H1 (cell line): Measurements from ENCODE around the gene ESYT2. TPM values are rescaled to one million over a fixed set of nuclear protein-coding genes. Genes with fewer than 3 reads are reported as not detected.

Source experiments
- CTCF ChIA-PET: fragments of 300-600 bp; sonication (Branson Sonifier 250); formaldehyde crosslinking; loops from one replicate; lab custom pipeline; 2021; ENCODE audit not compliant: partially characterized antibody; lab: Charles Lee
- POLR2A ChIA-PET: fragments of 300-600 bp; sonication (Branson Sonifier 250); formaldehyde crosslinking; loops from one replicate; lab custom pipeline; 2021; ENCODE audit warnings: inconsistent platforms; ENCODE audit not compliant: partially characterized antibody; lab: Charles Lee
- DNase-seq, 2 experiments: peaks; one replicate each; pipeline versions ENCODE4 v3.0.0 to v3.0.0-alpha.2; 2010 to 2022; ENCODE audit warnings: low spot score in 2 of 2, low read depth in 1 of 2, mixed read lengths in 1 of 2
- FAIRE-seq: peaks from 2 replicates; lab custom pipeline; 2011; peaks lifted over from hg19 to GRCh38; lab: Jason Lieb, UNC
- H2AFZ ChIP-seq: 2 replicates; pipeline ENCODE4 v1.8.1; 2012; ENCODE audit warnings: low read length, inconsistent platforms
- H2AK5ac ChIP-seq: 2 replicates; pipeline ENCODE4 v1.6.1; 2013; ENCODE audit warnings: low read depth, low read length
- H2BK120ac ChIP-seq: replicated peaks from 2 replicates; pipeline ENCODE3; 2013; ENCODE audit warnings: low read depth, low read length, inconsistent platforms
- H2BK12ac ChIP-seq: 2 replicates; pipeline ENCODE4 v1.6.1; 2013; ENCODE audit warnings: low read depth, low read length
- H2BK15ac ChIP-seq: 2 replicates; pipeline ENCODE4 v1.6.1; 2013; ENCODE audit warnings: low read length
- H2BK20ac ChIP-seq: 2 replicates; pipeline ENCODE4 v1.6.1; 2013; ENCODE audit warnings: low read length
- H2BK5ac ChIP-seq: 2 replicates; pipeline ENCODE4 v1.6.1; 2013; ENCODE audit warnings: low read depth, low read length
- H3K14ac ChIP-seq: 2 replicates; pipeline ENCODE4 v1.6.1; 2013; ENCODE audit warnings: inconsistent platforms; ENCODE audit not compliant: insufficient read length
- H3K18ac ChIP-seq: 2 replicates; pipeline ENCODE4 v1.6.1; 2013; ENCODE audit warnings: low read length; ENCODE audit errors: extremely low read depth
- H3K23ac ChIP-seq: 2 replicates; pipeline ENCODE4 v1.6.1; 2013; ENCODE audit warnings: inconsistent platforms; ENCODE audit not compliant: insufficient read length
- H3K23me2 ChIP-seq: 2 replicates; pipeline ENCODE4 v1.6.1; 2013; ENCODE audit warnings: low read depth, low read length
- H3K27ac ChIP-seq: 2 replicates; pipeline ENCODE4 v1.6.1; 2011; ENCODE audit warnings: low read depth, low read length, inconsistent platforms
- H3K27me3 ChIP-seq, 4 experiments: replicated peaks in 1 of 4; 1 replicate in 1 of 4; 2 replicates in 3 of 4; pipeline versions ENCODE4 v1.6.1 to v1.8.1; 2011 to 2013; ENCODE audit warnings: low read length in 3 of 4, mild to moderate bottlenecking in 3 of 4, inconsistent platforms in 2 of 4, mixed read lengths in 2 of 4, moderate library complexity in 1 of 4; ENCODE audit not compliant: control insufficient read depth in 3 of 4, insufficient read depth in 3 of 4; ENCODE audit errors: extremely low read depth in 1 of 4
- H3K36me3 ChIP-seq, 4 experiments: 2 replicates each; pipeline versions ENCODE4 v1.6.1 to v1.8.1; 2011 to 2013; ENCODE audit warnings: mild to moderate bottlenecking in 4 of 4, low read length in 3 of 4, moderate library complexity in 2 of 4, control low read depth in 1 of 4, inconsistent platforms in 1 of 4; ENCODE audit not compliant: insufficient read depth in 4 of 4, control insufficient read depth in 2 of 4
- H3K4ac ChIP-seq: replicated peaks from 2 replicates; pipeline ENCODE3; 2013; ENCODE audit warnings: low read length, low read depth, mixed read lengths, inconsistent platforms; ENCODE audit not compliant: insufficient read length
- H3K4me1 ChIP-seq, 4 experiments: replicated peaks in 1 of 4; 1 replicate in 1 of 4; 2 replicates in 3 of 4; pipeline versions ENCODE4 v1.6.1 to v1.8.1; 2011 to 2013; ENCODE audit warnings: low read length in 3 of 4, inconsistent platforms in 2 of 4, mixed read lengths in 1 of 4; ENCODE audit not compliant: insufficient read depth in 4 of 4, control insufficient read depth in 3 of 4
- H3K4me2 ChIP-seq, 2 experiments: 2 replicates each; pipeline versions ENCODE4 v1.6.1 to v1.8.1; 2011 to 2013; ENCODE audit warnings: low read depth in 2 of 2, low read length in 2 of 2, control low read depth in 1 of 2, inconsistent platforms in 1 of 2, mild to moderate bottlenecking in 1 of 2; ENCODE audit not compliant: insufficient read depth in 1 of 2
- H3K4me3 ChIP-seq, 4 experiments: fragments of 200-600, 300-600 bp in 1 of 4; sonication (generic), shearing (Covaris generic), sonication (Bioruptor Twin) in 1 of 4; 2 replicates each; pipeline versions ENCODE4 v1.5.1 to v1.8.1; 2011 to 2016; ENCODE audit warnings: low read length in 4 of 4, low read depth in 3 of 4, control low read depth in 2 of 4, inconsistent platforms in 2 of 4, mild to moderate bottlenecking in 2 of 4, mixed read lengths in 1 of 4, moderate library complexity in 1 of 4; ENCODE audit not compliant: insufficient read depth in 2 of 4; ENCODE audit errors: extremely low read depth in 1 of 4
- H3K56ac ChIP-seq: replicated peaks from 2 replicates; pipeline ENCODE3; 2013; ENCODE audit warnings: low read depth, mild to moderate bottlenecking, mixed read lengths, low read length, inconsistent platforms; ENCODE audit not compliant: insufficient read length
- H3K79me1 ChIP-seq: 2 replicates; pipeline ENCODE4 v1.6.1; 2013; ENCODE audit warnings: low read depth, low read length, control low read depth
- H3K79me2 ChIP-seq, 2 experiments: 2 replicates each; pipeline versions ENCODE4 v1.6.1 to v1.8.1; 2012 to 2013; ENCODE audit warnings: low read length in 2 of 2, mild to moderate bottlenecking in 2 of 2, inconsistent platforms in 1 of 2; ENCODE audit not compliant: insufficient read depth in 2 of 2, control insufficient read depth in 1 of 2
- H3K9ac ChIP-seq, 4 experiments: replicated peaks in 1 of 4; 1 replicate in 1 of 4; 2 replicates in 3 of 4; pipeline versions ENCODE4 v1.6.1 to v1.8.1; 2011 to 2013; ENCODE audit warnings: low read depth in 3 of 4, low read length in 3 of 4, control low read depth in 2 of 4, mild to moderate bottlenecking in 2 of 4, moderate library complexity in 2 of 4, inconsistent platforms in 1 of 4; ENCODE audit errors: extremely low read depth in 1 of 4
- H3K9me3 ChIP-seq, 2 experiments: 2 replicates each; pipeline versions ENCODE4 v1.6.1 to v1.8.1; 2012 to 2013; ENCODE audit warnings: mild to moderate bottlenecking in 2 of 2, moderate library complexity in 2 of 2, control low read depth in 1 of 2, inconsistent platforms in 1 of 2, low read depth in 1 of 2, low read length in 1 of 2, mixed read lengths in 1 of 2; ENCODE audit not compliant: insufficient read depth in 2 of 2
- H4K20me1 ChIP-seq, 2 experiments: replicated peaks in 1 of 2; 2 replicates each; pipeline versions ENCODE3 to v1.8.1; 2011 to 2013; ENCODE audit warnings: inconsistent platforms in 2 of 2, low read length in 2 of 2, mild to moderate bottlenecking in 1 of 2; ENCODE audit not compliant: insufficient read depth in 2 of 2, control insufficient read depth in 1 of 2
- H4K5ac ChIP-seq: 2 replicates; pipeline ENCODE4 v1.6.1; 2013; ENCODE audit warnings: low read length, low read depth, mixed read lengths, inconsistent platforms; ENCODE audit not compliant: insufficient read length
- H4K8ac ChIP-seq: 2 replicates; pipeline ENCODE4 v1.8.0; 2013; ENCODE audit warnings: mild to moderate bottlenecking, moderate library complexity, low read length, inconsistent platforms; ENCODE audit not compliant: insufficient read depth; ENCODE audit errors: extremely low read depth
- H4K91ac ChIP-seq: replicated peaks from 2 replicates; pipeline ENCODE3; 2013; ENCODE audit warnings: low read length, mixed read lengths, inconsistent platforms; ENCODE audit not compliant: insufficient read length
- CBX8 ChIP-seq: fragments of 300-800, 300-1000 bp; sonication (generic); IDR thresholded peaks from 2 replicates; pipeline ENCODE4 v1.7.1; 2016; ENCODE audit warnings: low read depth, low read length, borderline replicate concordance
- HDAC2 ChIP-seq, 2 experiments: fragments of 300-600 bp in 1 of 2; sonication (generic) in 1 of 2; IDR thresholded peaks; 2 replicates each; pipeline ENCODE4 v1.6.1; 2011 to 2012; ENCODE audit warnings: low read depth in 2 of 2, low read length in 2 of 2, mild to moderate bottlenecking in 2 of 2, moderate library complexity in 2 of 2, borderline replicate concordance in 1 of 2, inconsistent platforms in 1 of 2
- KDM1A ChIP-seq: fragments of 200-600, 300-600 bp; sonication (generic); IDR thresholded peaks from 2 replicates; pipeline ENCODE4 v1.7.1; 2016; ENCODE audit warnings: mild to moderate bottlenecking, low read length, borderline replicate concordance
- RBBP5 ChIP-seq: IDR thresholded peaks from 2 replicates; pipeline ENCODE4 v1.7.1; 2012; ENCODE audit warnings: low read depth, mild to moderate bottlenecking, inconsistent platforms, low read length, moderate library complexity, borderline replicate concordance
- SIN3A ChIP-seq, 2 experiments: IDR thresholded peaks in 1 of 2; conservative IDR thresholded peaks in 1 of 2; 2 replicates each; pipeline ENCODE4 v1.6.1; 2011 to 2012; ENCODE audit warnings: low read length in 2 of 2, improper control_type of control experiment in 1 of 2, low read depth in 1 of 2, mild to moderate bottlenecking in 1 of 2
- SRF ChIP-seq: IDR thresholded peaks from 2 replicates; pipeline ENCODE4 v1.6.1; 2011; ENCODE audit warnings: mild to moderate bottlenecking, low read depth, low read length, moderate library complexity
- TBP ChIP-seq: IDR thresholded peaks from 2 replicates; pipeline ENCODE4 v1.6.1; 2011; ENCODE audit warnings: low read depth, low read length, improper control_type of control experiment
- TEAD4 ChIP-seq: IDR thresholded peaks from 2 replicates; pipeline ENCODE4 v1.6.1; 2012; ENCODE audit warnings: low read depth, low read length, inconsistent platforms, mixed read lengths
- WGBS, 2 experiments: shearing (Covaris generic) in 1 of 2; methylation state at CpG; one replicate each; pipeline versions ENCODE4 v1.1.6 to v1.1.7; 2013 to 2015; ENCODE audit warnings: low lambda C conversion rate in 2 of 2, mixed read lengths in 2 of 2, inconsistent platforms in 1 of 2, low coverage in 1 of 2, missing lambda C conversion rate in 1 of 2; ENCODE audit not compliant: insufficient replicate concordance in 2 of 2, insufficient coverage in 1 of 2, insufficient read length in 1 of 2; ENCODE audit errors: extremely low coverage in 1 of 2, missing lambda C conversion rate in 1 of 2; 5-methylcytosine and 5-hydroxymethylcytosine counted together
- polyA plus RNA-seq, 7 experiments: library from polyadenylated mRNA; depleted of rRNA in 3 of 7; stranded (reverse) in 5 of 7; unstranded in 2 of 7; fragments of >200 nt in 5 of 7; fragments of 200-250 nt in 2 of 7; gene quantifications; 1 replicate in 5 of 7; 2 replicates in 1 of 7; 4 replicates in 1 of 7; pipeline versions ENCODE4 v1.2.1 to v1.2.3, GENCODE V29; 2011 to 2013; ENCODE audit warnings: missing spikeins in 2 of 7, mixed read lengths in 2 of 7
- total RNA-seq: library from RNA; stranded (reverse); fragmentation: NEBNext Ultra II Directional; extraction: Animal tissue kit (Norgen Biotek cat#: 25700); gene quantifications from 2 replicates; pipeline ENCODE4 v1.2.1, GENCODE V29; 2021

ESYT2 gene
- total and polyA plus RNA-seq, 2 of the 8 experiments (the other 6 are each of a cell fraction or from before 2014, with no cell fraction given) = 27.0 to 37.5 TPM

- no peak overlapping the region for H4K8ac ChIP-seq
- 35% methylated on average over 4 of the region's 4 CpGs; no CpG with 5 or more reads in 1 of the 2 experiments for WGBS, 2 experiments
- no peak overlapping the region for H3K4ac ChIP-seq
- ChIA-PET CTCF (interaction anchor here (0.9 kb wide), 1 partner anchor 17 kb away, joined by 3 read pairs; no protein-coding TSS in a partner anchor), POLR2A (interaction anchor here (0.6 to 1.2 kb wide), 2 partner anchors 13 to 154 kb away, joined by 3 read pairs; no protein-coding TSS in a partner anchor)
- no peak overlapping the region for H2AK5ac ChIP-seq
- peak overlapping the region in 1 of 2 experiments; percentile 33; a peak in 2 of 4 replicates for H3K4me2 ChIP-seq
- H3K9me3 ChIP-seq = peaks cover 21 to 29% of the 10 kb centered on the region in 2 experiments
- H2BK5ac ChIP-seq = no peak overlapping the region
- no peak overlapping the region; a peak in 2 of 7 replicates for H3K9ac ChIP-seq
- peak; percentile 79 for FAIRE-seq
- no peak overlapping the region for H4K5ac ChIP-seq
- no peaks in the 10 kb centered on the region for H4K20me1 ChIP-seq
- no peak overlapping the region for H3K23ac ChIP-seq
- H4K91ac ChIP-seq = no peak overlapping the region
- no peaks in the 10 kb centered on the region for H3K23me2 ChIP-seq
- no peak overlapping the region for H3K4me3 ChIP-seq
- no peak overlapping the region for H3K56ac ChIP-seq
- H3K4me1 ChIP-seq = peaks cover 2 to 8% (median 6%) of the 10 kb centered on the region in 4 experiments
- no peak for DNase-seq
- no peak overlapping the region for H2BK15ac ChIP-seq
- no peaks in the 10 kb centered on the region; a peak in 1 of 8 replicates for H3K36me3 ChIP-seq
- H3K79me2 ChIP-seq = no peaks in the 10 kb centered on the region
- H2BK120ac ChIP-seq = no peak overlapping the region
- H2BK12ac ChIP-seq = no peak overlapping the region
- H3K79me1 ChIP-seq = no peaks in the 10 kb centered on the region
- H2AFZ ChIP-seq = peak overlapping the region; percentile 36; the same call in 1 of the 2 replicates
- no peak overlapping the region for H3K14ac ChIP-seq
- H3K18ac ChIP-seq = no peak overlapping the region
- H3K27ac ChIP-seq = no peak overlapping the region; the same call in 1 of the 2 replicates
- H2BK20ac ChIP-seq = no peak overlapping the region
- TF ChIP-seq HDAC2 (IDR thresholded peaks at IDR 0.05; ENCODE audit: borderline replicate concordance in 1 of 2, low read depth in 2 of 2, low read length in 2 of 2) (no peak), TEAD4 (0 out of 2 replicates have a peak, but pooled peaks have one; percentile 25), SRF (no peak), KDM1A (no peak), SIN3A (conservative IDR thresholded peaks at IDR 0.05 in 1 of 2, IDR thresholded peaks at IDR 0.05 in 1 of 2; ENCODE audit: low read depth in 1 of 2, low read length in 2 of 2) (no peak), RBBP5 (no peak), TBP (no peak), CBX8 (no peak)
- H3K27me3 ChIP-seq = no peaks in the 10 kb centered on the region; a peak in 1 of 7 replicates
Measured at GRCh38 chr7:158843771-158844170, 14.5 kb upstream of the ESYT2 start.
